Left lobe of liver (tissue), 1 donor: ENCODE measurements around the gene IGSF23. TPM values are rescaled to one million over a fixed set of nuclear protein-coding genes. Genes with fewer than 3 reads are reported as not detected.

Experiments
- total RNA-seq: library from RNA; stranded (reverse); gene quantifications from one replicate; pipeline ENCODE4 v1.2.1, GENCODE V29; 2021
- donor health status: DM: no; HTN: yes; CAD: no.

The IGSF23 gene
- total RNA-seq, 1 donor from 2014 or later, result 7.0 TPM

Other genes starting within 250 kb of the IGSF23 start
- 0.70 TPM for gene ZNF285, start 212.0 kb upstream of the IGSF23 start, total RNA-seq
- 1.2 TPM for gene ZNF229, start 165.1 kb upstream of the IGSF23 start, total RNA-seq
- 4.3 TPM for gene ZNF180, start 113.0 kb upstream of the IGSF23 start, total RNA-seq
- not detected for gene CEACAM20, start 83.9 kb upstream of the IGSF23 start, total RNA-seq
- gene PVR, start 30.3 kb downstream of the IGSF23 start, total RNA-seq, result 29.6 TPM
- gene CEACAM19, start 57.9 kb downstream of the IGSF23 start, total RNA-seq, result 5.6 TPM
- not detected for gene CEACAM16, start 85.6 kb downstream of the IGSF23 start, total RNA-seq
- 30.8 TPM for gene BCL3, start 135.1 kb downstream of the IGSF23 start, total RNA-seq
- 14.0 TPM for gene CBLC, start 164.3 kb downstream of the IGSF23 start, total RNA-seq
- gene BCAM, start 195.5 kb downstream of the IGSF23 start, total RNA-seq, result 40.7 TPM
- gene NECTIN2, start 232.7 kb downstream of the IGSF23 start, total RNA-seq, result 70.4 TPM